GM23338 (cell line): ENCODE results near the gene ACOT13. TPM values are rescaled to one million over a fixed set of nuclear protein-coding genes. Genes with fewer than 3 reads are reported as not detected.

Experiments used
- ATAC-seq: fragments of 200-7000 bp; cut with Tn5 transposase; 3 replicates; pipeline ENCODE4 v1.9.1; 2020
- DNase-seq: peaks from one replicate; pipeline ENCODE4 v3.0.0-alpha.2; 2015; ENCODE audit warnings: low spot score
- H2AFZ ChIP-seq: fragments of 200-600 bp; sonication (generic); 2 replicates; pipeline ENCODE4 v1.8.0; 2016; ENCODE audit warnings: antibody characterized with exemption, mild to moderate bottlenecking, moderate library complexity
- H3F3A ChIP-seq: fragments of 200-600 bp; sonication (generic); replicated peaks from 2 replicates; pipeline ENCODE4 v1.8.0; 2017; ENCODE audit warnings: antibody characterized with exemption, mixed run types, low read depth
- H3K27ac ChIP-seq: fragments of 200-600 bp; sonication (generic); 2 replicates; pipeline ENCODE4 v1.6.1; 2016; ENCODE audit warnings: low read depth
- H3K27me3 ChIP-seq: fragments of 200-600 bp; sonication (generic); 2 replicates; pipeline ENCODE4 v1.8.0; 2016; ENCODE audit warnings: mild to moderate bottlenecking, mixed run types, moderate library complexity; ENCODE audit not compliant: insufficient read depth
- H3K36me3 ChIP-seq: fragments of 200-600 bp; sonication (generic); 2 replicates; pipeline ENCODE4 v1.8.0; 2016; ENCODE audit warnings: mild to moderate bottlenecking; ENCODE audit not compliant: insufficient read depth
- H3K4me1 ChIP-seq: fragments of 200-600 bp; sonication (generic); 2 replicates; pipeline ENCODE4 v1.8.0; 2016; ENCODE audit warnings: mild to moderate bottlenecking, moderate library complexity; ENCODE audit not compliant: insufficient read depth
- H3K4me2 ChIP-seq: fragments of 200-600 bp; sonication (generic); 2 replicates; pipeline ENCODE4 v1.7.1; 2017; ENCODE audit warnings: mixed run types
- H3K4me3 ChIP-seq: fragments of 200-600 bp; sonication (generic); 2 replicates; pipeline ENCODE4 v1.6.1; 2016; ENCODE audit warnings: mixed run types
- H3K79me2 ChIP-seq: fragments of 200-600 bp; sonication (generic); replicated peaks from 2 replicates; pipeline ENCODE4 v1.8.0; 2017; ENCODE audit warnings: mild to moderate bottlenecking; ENCODE audit not compliant: insufficient read depth
- H3K9me2 ChIP-seq: fragments of 200-600 bp; sonication (generic); 2 replicates; pipeline ENCODE4 v1.8.0; 2017; ENCODE audit not compliant: insufficient read depth
- H4K20me1 ChIP-seq: fragments of 200-600 bp; sonication (generic); replicated peaks from 2 replicates; pipeline ENCODE4 v1.8.0; 2017; ENCODE audit warnings: mild to moderate bottlenecking; ENCODE audit not compliant: insufficient read depth
- H3K27ac Mint-ChIP-seq: 2 replicates; pipeline ENCODE4 v1.8.0; 2020; ENCODE audit warnings: inconsistent platforms, mild to moderate bottlenecking, moderate library complexity, mixed read lengths
- H3K27me3 Mint-ChIP-seq: 3 replicates; pipeline ENCODE4 v1.8.0; 2022; ENCODE audit warnings: low read depth, mild to moderate bottlenecking, moderate library complexity, mixed read lengths, inconsistent platforms; ENCODE audit not compliant: insufficient read depth, poor library complexity
- H3K36me3 Mint-ChIP-seq: 3 replicates; pipeline ENCODE4 v1.8.0; 2021; ENCODE audit warnings: low read depth, mild to moderate bottlenecking, inconsistent platforms, moderate library complexity, mixed read lengths
- H3K4me1 Mint-ChIP-seq: 3 replicates; pipeline ENCODE4 v1.8.0; 2020; ENCODE audit warnings: mild to moderate bottlenecking, inconsistent platforms, mixed read lengths
- H3K4me3 Mint-ChIP-seq: 3 replicates; pipeline ENCODE4 v1.8.0; 2021; ENCODE audit warnings: moderate library complexity, mild to moderate bottlenecking, inconsistent platforms, mixed read lengths
- H3K9me3 Mint-ChIP-seq: 3 replicates; pipeline ENCODE4 v1.8.0; 2020; ENCODE audit warnings: moderate library complexity, mild to moderate bottlenecking, inconsistent platforms, mixed read lengths
- ETS1 ChIP-seq: IDR thresholded peaks from 2 replicates; pipeline ENCODE4 v1.6.1; 2016; ENCODE audit warnings: antibody characterized with exemption
- EZH2 ChIP-seq: fragments of 200-600 bp; sonication (generic); IDR thresholded peaks from one replicate; pipeline ENCODE4 v1.8.0; 2017; ENCODE audit warnings: antibody characterized with exemption, mild to moderate bottlenecking, low read depth; ENCODE audit not compliant: unreplicated experiment
- JUNB ChIP-seq: IDR thresholded peaks from one replicate; pipeline ENCODE4 v1.6.1; 2016; ENCODE audit warnings: antibody characterized with exemption; ENCODE audit not compliant: unreplicated experiment
- NANOG ChIP-seq: IDR thresholded peaks from 2 replicates; pipeline ENCODE4 v1.6.1; 2016; ENCODE audit warnings: antibody characterized with exemption, borderline replicate concordance
- POLR2AphosphoS5 ChIP-seq: IDR thresholded peaks from 2 replicates; pipeline ENCODE4 v1.6.1; 2016; ENCODE audit warnings: antibody characterized with exemption, low read depth
- ZNF114 ChIP-seq: fragments of 250-450 bp; sonication (Bioruptor Pico); IDR thresholded peaks from 2 replicates; pipeline ENCODE4 v1.5.0; 2020; ENCODE audit warnings: mild to moderate bottlenecking, moderate library complexity
- ZNF331 ChIP-seq: fragments of 250-450 bp; sonication (Bioruptor Pico); IDR thresholded peaks from 2 replicates; pipeline ENCODE4 v1.5.0; 2020; ENCODE audit warnings: low read depth, mild to moderate bottlenecking, moderate library complexity
- ZNF462 ChIP-seq: fragments of 250-450 bp; sonication (Bioruptor Pico); IDR thresholded peaks from 2 replicates; pipeline ENCODE4 v1.5.0; 2020; ENCODE audit warnings: mild to moderate bottlenecking, moderate library complexity
- polyA plus RNA-seq: library from polyadenylated mRNA; unstranded; fragments of >200 nt; fragmentation: Nextera tagmentation; extraction: Ambion mirVana; gene quantifications from 2 replicates; pipeline ENCODE4 v1.2.1, GENCODE V29; 2016
- total RNA-seq: library from RNA; depleted of rRNA; stranded (reverse); fragments of >200 nt; shearing (Covaris generic); gene quantifications from 2 replicates; pipeline ENCODE4 v1.2.3, GENCODE V29; 2014

Gene ACOT13
- total and polyA plus RNA-seq, 2 experiments from 2014 or later: 17.8 to 175 TPM

GRCh38 chr6:24744911-24745310, 78.0 kb downstream of the ACOT13 start:
- Histone ChIP-seq H2AFZ (no peak overlapping the region), H4K20me1 (no peaks in the 10 kb centered on the region), H3K27ac (no peak overlapping the region), H3K27me3 (no peaks in the 10 kb centered on the region), H3K4me2 (no peak overlapping the region), H3K36me3 (no peaks in the 10 kb centered on the region), H3F3A (0 out of 2 replicates have a peak, but pooled peaks cover 2% of the 10 kb centered on the region), H3K4me3 (no peak overlapping the region), H3K4me1 (no peaks in the 10 kb centered on the region), H3K9me2 (peaks cover 8% of the 10 kb centered on the region; the same call in 1 of the 2 replicates), H3K79me2 (no peaks in the 10 kb centered on the region)
- Mint-ChIP-seq H3K36me3 (no peaks in the 10 kb centered on the region), H3K27me3 (no peaks in the 10 kb centered on the region), H3K27ac (no peak overlapping the region), H3K4me1 (no peaks in the 10 kb centered on the region), H3K9me3 (no peaks in the 10 kb centered on the region), H3K4me3 (no peak overlapping the region)
- DNase-seq: no peak
- TF ChIP-seq NANOG: no peak
- no peak for TF ChIP-seq POLR2AphosphoS5
- TF ChIP-seq JUNB: no peak
- no peak for TF ChIP-seq ETS1
- no peak for TF ChIP-seq EZH2
- TF ChIP-seq ZNF114 (CRISPR knock-in tag): no peak
- no peak for TF ChIP-seq ZNF331
- TF ChIP-seq ZNF462 (CRISPR knock-in tag): no peak
- no peak for ATAC-seq
